NCI-H345 treated with DMSO at 0.1 percent for 48 hours (cell line): ENCODE results near the gene PSENEN.
"Not testable (repeated sequence)": the region's sequence is repeated elsewhere in the genome, so short reads cannot be mapped to it uniquely, and the experiment has no call there.

Experiments
- DNase-seq: peaks from one replicate; lab custom pipeline; 2025; ENCODE audit not compliant: unreplicated experiment; lab: John Stamatoyannopoulos, UW

Gene PSENEN

GRCh38 chr19:35718345-35719041, 27.0 kb upstream of the PSENEN start:
- no peak for DNase-seq

DNA sequence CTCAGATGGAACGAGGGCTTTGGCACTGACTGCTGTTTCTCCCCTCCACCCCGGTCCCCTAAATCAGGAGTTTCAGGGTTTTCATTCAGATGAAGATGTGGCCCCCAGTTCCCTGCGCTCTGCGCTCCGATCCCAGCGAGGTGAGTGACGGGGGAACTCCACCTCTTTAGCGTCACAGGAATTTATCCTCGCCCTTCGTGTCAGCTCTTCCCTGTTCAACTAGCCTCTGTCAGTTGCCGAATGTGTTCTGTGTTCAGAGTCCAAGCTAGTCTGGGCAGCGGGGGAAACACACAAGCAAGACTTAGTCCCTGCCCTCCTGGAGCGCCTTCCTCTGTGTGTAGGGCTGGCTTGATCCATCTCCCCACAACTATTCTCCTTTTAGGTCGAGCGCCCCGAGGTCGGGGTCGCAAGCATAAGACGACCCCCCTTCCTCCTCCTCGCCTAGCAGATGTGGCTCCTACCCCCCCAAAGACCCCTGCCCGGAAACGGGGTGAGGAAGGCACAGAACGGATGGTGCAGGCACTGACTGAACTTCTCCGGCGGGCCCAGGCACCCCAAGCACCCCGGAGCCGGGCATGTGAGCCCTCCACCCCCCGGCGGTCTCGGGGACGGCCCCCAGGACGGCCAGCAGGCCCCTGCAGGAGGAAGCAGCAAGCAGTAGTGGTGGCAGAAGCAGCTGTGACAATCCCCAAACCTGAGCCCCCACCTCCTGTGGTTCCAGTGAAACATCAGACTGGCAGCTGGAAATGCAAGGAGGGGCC, 25.9 kb upstream of the PSENEN start:
- no peak for DNase-seq

DNA sequence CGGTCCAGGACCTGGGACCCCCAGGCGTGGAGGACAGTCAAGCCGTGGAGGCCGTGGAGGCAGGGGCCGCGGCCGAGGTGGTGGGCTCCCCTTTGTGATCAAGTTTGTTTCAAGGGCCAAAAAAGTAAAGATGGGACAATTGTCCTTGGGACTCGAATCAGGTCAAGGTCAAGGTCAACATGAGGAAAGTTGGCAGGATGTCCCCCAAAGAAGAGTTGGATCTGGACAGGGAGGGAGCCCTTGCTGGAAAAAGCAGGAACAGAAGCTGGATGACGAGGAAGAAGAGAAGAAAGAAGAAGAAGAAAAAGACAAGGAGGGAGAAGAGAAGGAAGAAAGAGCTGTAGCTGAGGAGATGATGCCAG, 25.3 kb upstream of the PSENEN start:
- no peak for DNase-seq

GRCh38 chr19:35720648-35721047, 24.8 kb upstream of the PSENEN start:
- no peak for DNase-seq

GRCh38 chr19:35721374-35721773, 24.1 kb upstream of the PSENEN start:
- no peak for DNase-seq

GRCh38 chr19:35722461-35722860, 23.0 kb upstream of the PSENEN start:
- DNase-seq, result no peak

DNA sequence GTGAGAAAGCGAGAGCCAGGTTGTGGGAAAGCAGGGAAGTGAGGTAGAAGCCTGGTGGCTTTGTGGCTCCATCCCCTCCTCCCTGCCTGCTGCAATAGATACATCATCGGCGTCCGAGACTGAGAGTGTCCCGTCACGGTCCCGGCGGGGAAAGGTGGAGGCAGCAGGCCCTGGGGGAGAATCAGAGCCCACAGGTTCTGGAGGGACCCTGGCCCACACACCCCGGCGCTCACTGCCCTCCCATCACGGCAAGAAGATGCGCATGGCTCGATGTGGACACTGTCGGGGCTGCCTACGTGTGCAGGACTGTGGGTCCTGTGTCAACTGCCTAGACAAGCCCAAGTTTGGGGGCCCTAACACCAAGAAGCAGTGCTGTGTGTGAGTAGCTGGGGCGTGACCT, 22.6 kb upstream of the PSENEN start:
- no peak for DNase-seq

GRCh38 chr19:35723671-35724070, 21.8 kb upstream of the PSENEN start:
- DNase-seq, result no peak

DNA sequence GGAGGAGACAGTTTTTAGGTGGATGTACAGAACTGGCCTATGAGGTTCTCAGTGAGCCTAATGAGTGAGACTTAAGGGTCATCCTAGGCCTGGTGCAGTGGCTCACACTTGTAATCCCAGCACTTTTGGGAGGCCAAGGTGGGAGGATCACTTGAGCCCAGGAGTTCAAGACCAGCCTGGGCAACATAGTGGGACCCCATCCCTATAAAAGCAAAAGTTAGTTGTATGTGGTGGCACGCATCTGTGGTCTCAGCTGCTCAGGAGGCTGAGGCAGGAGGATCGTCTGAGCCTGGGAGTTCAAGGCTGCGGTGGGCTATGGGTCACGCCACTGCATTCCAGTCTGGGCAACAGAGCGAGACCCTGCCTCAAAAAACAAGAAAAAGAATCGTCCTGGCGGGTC, 21.3 kb upstream of the PSENEN start:
- DNase-seq, result not testable (repeated sequence)

DNA sequence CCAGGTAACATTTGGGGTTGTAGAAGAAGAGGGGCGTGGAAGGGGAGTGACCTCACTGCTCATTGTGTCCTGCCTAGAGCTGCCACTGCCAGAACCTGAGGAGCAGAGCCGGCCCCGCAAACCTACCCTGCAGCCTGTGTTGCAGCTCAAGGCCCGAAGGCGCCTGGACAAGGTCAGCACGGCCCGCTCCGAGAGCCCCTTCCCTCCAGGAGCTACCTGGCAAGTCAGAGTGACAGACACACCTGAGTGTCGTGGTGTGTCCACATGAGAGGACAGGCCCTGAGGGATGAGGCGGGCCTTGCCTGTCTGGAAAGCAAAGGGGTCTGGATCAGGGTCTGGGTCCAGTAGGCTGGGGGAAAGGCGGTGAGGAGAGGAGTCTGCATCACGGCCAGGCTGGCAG, 20.9 kb upstream of the PSENEN start:
- no peak for DNase-seq

DNA sequence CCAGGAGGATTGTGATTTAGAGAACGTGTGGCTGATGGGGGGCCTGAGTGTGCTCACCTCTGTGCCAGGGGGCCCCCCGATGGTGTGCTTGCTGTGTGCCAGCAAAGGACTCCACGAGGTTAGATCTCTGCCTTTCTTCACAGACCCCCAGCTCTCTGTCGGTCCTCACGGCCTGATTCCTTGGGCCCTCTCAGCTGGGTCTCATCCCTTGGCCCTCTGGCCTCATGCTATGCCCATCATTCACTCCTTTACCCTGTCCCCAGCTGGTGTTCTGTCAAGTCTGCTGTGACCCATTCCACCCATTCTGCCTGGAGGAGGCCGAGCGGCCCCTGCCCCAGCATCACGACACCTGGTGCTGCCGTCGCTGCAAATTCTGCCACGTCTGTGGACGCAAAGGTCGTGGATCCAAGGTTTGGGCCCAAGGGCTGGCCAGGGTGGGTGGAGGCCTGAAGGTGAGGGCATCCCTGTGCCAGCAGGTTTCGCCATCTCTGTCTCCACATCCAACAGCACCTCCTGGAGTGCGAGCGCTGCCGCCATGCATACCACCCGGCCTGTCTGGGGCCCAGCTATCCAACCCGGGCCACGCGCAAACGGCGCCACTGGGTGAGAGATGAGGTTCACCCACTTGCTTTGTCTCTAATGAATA, 20.1 kb upstream of the PSENEN start:
- DNase-seq, result no peak

GRCh38 chr19:35727053-35727955, 18.1 kb upstream of the PSENEN start:
- no peak for DNase-seq

- DNase-seq, result no peak
Measured at GRCh38 chr19:35727956-35728706, 17.3 kb upstream of the PSENEN start.

GRCh38 chr19:35729021-35729420, 16.4 kb upstream of the PSENEN start:
- no peak for DNase-seq

DNA sequence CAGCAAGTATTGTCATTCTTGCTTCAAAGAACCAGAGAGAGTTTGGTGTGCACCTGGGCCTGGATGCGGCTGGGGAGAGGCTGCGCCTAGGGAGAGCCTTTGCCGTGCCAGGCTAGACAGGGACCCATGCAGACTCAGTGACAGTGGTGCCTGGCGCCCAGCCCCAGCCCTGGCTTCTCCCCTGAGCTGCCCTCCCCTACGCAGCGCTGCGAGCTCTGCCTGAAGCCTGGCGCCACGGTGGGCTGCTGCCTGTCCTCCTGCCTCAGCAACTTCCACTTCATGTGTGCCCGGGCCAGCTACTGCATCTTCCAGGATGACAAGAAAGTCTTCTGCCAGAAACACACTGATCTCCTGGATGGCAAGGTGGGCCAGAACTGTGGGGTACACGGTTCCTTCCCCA, 15.7 kb upstream of the PSENEN start:
- DNase-seq, result no peak

DNA sequence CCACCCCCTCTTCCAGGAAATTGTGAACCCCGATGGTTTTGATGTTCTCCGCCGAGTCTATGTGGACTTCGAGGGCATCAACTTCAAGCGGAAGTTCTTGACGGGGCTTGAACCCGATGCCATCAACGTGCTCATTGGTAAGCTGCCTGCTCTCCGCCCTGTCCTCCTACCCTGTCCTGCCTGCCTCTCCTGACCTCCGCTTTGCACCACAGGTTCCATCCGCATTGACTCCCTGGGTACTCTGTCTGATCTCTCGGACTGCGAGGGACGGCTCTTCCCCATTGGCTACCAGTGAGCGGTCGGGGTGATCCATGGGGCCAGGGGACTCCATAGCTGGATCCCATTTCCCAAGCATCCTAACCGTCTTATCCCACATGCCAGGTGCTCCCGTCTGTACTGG, 15.1 kb upstream of the PSENEN start:
- no peak for DNase-seq

- no peak for DNase-seq
Measured at GRCh38 chr19:35731353-35731752, 14.1 kb upstream of the PSENEN start.

DNA sequence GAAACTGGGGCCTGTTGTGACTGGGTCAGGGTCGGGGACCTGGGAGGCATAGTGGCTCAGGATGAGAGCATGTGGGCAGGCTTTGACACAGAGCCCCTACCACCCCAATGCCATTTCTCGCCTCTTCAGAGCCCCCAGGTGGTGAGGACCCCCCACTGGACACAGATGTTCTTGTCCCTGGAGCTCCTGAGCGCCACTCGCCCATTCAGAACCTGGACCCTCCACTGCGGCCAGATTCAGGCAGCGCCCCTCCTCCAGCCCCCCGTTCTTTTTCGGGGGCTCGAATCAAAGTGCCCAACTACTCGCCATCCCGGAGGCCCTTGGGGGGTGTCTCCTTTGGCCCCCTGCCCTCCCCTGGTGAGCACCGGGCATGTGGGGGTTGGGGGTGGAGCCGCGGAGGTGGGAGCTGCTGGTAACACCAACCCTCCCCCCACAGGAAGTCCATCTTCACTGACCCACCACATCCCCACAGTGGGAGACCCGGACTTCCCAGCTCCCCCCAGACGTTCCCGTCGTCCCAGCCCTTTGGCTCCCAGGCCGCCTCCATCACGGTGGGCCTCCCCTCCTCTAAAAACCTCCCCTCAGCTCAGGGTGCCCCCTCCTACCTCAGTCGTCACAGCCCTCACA, 13.6 kb upstream of the PSENEN start:
- DNase-seq, result no peak

DNA sequence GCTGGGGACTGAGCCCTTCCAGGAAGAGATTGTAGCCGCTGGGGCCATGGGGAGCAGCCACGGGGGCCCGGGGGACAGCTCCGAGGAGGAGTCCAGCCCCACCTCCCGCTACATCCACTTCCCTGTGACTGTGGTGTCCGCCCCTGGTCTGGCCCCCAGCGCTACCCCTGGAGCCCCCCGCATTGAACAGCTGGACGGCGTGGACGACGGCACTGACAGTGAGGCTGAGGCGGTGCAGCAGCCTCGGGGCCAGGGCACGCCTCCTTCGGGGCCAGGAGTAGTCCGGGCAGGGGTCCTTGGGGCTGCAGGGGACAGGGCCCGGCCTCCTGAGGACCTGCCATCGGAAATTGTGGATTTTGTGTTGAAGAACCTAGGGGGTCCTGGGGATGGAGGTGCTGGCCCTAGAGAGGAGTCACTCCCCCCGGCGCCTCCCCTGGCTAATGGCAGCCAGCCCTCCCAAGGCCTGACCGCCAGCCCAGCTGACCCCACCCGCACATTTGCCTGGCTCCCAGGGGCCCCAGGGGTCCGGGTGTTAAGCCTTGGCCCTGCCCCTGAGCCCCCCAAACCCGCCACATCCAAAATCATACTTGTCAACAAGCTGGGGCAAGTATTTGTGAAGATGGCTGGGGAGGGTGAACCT, 12.8 kb upstream of the PSENEN start:
- no peak for DNase-seq
